ENCODE data around the gene DNER.

DNA sequence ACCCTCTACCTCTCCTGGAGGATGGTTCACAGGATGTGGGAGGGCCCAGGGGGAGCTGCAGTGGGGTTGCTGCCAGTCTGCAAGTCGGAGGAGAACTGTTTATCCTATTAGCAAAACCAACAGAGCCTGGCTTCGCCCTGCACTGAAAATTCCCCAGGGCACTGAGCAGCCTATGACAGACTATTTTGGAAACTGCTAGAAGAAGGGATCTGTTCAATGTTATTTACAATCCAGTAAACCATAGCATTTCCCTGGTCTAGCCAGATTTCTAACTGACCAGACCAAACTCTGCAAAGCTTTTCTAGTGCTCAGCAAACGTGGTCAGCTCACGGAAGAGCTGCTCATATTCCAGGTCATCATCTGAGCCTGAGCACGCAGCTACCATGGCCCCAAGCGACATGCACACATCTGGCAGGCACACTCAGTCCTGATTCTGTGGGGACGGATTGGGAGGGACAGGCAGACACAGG lies 378.4 kb downstream of the DNER start:
- TF ChIP-seq, protein P1, sequence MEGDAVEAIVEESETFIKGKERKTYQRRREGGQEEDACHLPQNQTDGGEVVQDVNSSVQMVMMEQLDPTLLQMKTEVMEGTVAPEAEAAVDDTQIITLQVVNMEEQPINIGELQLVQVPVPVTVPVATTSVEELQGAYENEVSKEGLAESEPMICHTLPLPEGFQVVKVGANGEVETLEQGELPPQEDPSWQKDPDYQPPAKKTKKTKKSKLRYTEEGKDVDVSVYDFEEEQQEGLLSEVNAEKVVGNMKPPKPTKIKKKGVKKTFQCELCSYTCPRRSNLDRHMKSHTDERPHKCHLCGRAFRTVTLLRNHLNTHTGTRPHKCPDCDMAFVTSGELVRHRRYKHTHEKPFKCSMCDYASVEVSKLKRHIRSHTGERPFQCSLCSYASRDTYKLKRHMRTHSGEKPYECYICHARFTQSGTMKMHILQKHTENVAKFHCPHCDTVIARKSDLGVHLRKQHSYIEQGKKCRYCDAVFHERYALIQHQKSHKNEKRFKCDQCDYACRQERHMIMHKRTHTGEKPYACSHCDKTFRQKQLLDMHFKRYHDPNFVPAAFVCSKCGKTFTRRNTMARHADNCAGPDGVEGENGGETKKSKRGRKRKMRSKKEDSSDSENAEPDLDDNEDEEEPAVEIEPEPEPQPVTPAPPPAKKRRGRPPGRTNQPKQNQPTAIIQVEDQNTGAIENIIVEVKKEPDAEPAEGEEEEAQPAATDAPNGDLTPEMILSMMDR (IDR thresholded peaks at IDR 0.05; ENCODE audit: low read depth, low read length), result no peak
- no peak for TF ChIP-seq EZH2phosphoT487 (IDR thresholded peaks at IDR 0.05; ENCODE audit: low read depth)

Data from OCI-LY3 (cell line).